Muscle of leg (tissue), 11 donors: Measurements from ENCODE around the gene COASY. TPM values are rescaled to one million over a fixed set of nuclear protein-coding genes. Genes with fewer than 3 reads are reported as not detected.
"Not testable (repeated sequence)": the region's sequence is repeated elsewhere in the genome, so short reads cannot be mapped to it uniquely, and the experiment has no call there.

Source experiments
- DNase-seq: peaks from one replicate; pipeline ENCODE4 v3.0.0; 2013
- H3K27ac ChIP-seq: one replicate; pipeline ENCODE4 v1.5.1; 2013; ENCODE audit warnings: mild to moderate bottlenecking, low read length, control low read depth
- H3K27me3 ChIP-seq: one replicate; pipeline ENCODE4 v1.6.1; 2013; ENCODE audit warnings: low read length; ENCODE audit not compliant: control insufficient read depth, insufficient read depth
- H3K36me3 ChIP-seq: one replicate; pipeline ENCODE4 v1.6.1; 2013; ENCODE audit warnings: low read length; ENCODE audit not compliant: control insufficient read depth, insufficient read depth
- H3K4me1 ChIP-seq: one replicate; pipeline ENCODE4 v1.6.1; 2013; ENCODE audit warnings: low read length; ENCODE audit not compliant: control insufficient read depth, insufficient read depth
- H3K4me3 ChIP-seq: one replicate; pipeline ENCODE4 v1.5.1; 2013; ENCODE audit warnings: low read length, control low read depth
- H3K9me3 ChIP-seq: replicated peaks from 2 replicates; pipeline ENCODE4 v1.6.1; 2013; ENCODE audit warnings: low read depth, low read length; ENCODE audit not compliant: control insufficient read depth
- WGBS: methylation state at CpG from one replicate; pipeline ENCODE4 v1.1.5; 2013; ENCODE audit warnings: missing lambda C conversion rate; ENCODE audit not compliant: insufficient coverage; 5-methylcytosine and 5-hydroxymethylcytosine counted together
- polyA plus RNA-seq, 8 donors: library from polyadenylated mRNA; unstranded; fragments of 120-200 nt; gene quantifications; one replicate each; pipeline versions ENCODE4 v1.2.1 to v1.2.3, GENCODE V29; 2013; ENCODE audit warnings: inconsistent platforms in 1 of 8, low replicate concordance in 1 of 8; ENCODE audit not compliant: insufficient read length in 8 of 8, insufficient read depth in 1 of 8
- total RNA-seq: library from RNA; stranded (reverse); fragments of 120-200 nt; gene quantifications from one replicate; pipeline ENCODE4 v1.2.4, GENCODE V29; 2013

The COASY gene
- total and polyA plus RNA-seq, 9 donors = 13.0 to 33.5 (median 28.6) TPM

- Histone ChIP-seq H3K4me1 (peaks cover 26% of the 10 kb centered on the region), H3K9me3 (no peaks in the 10 kb centered on the region), H3K27me3 (peaks cover 3% of the 10 kb centered on the region), H3K4me3 (peak overlapping the region; percentile 96), H3K27ac (no peak overlapping the region), H3K36me3 (no peaks in the 10 kb centered on the region)
- WGBS = 57% methylated on average over 42 of the region's 45 CpGs
- no peak for DNase-seq
These were observed 8.7 kb upstream of the COASY start for GRCh38 chr17:42553161-42553818.

DNA sequence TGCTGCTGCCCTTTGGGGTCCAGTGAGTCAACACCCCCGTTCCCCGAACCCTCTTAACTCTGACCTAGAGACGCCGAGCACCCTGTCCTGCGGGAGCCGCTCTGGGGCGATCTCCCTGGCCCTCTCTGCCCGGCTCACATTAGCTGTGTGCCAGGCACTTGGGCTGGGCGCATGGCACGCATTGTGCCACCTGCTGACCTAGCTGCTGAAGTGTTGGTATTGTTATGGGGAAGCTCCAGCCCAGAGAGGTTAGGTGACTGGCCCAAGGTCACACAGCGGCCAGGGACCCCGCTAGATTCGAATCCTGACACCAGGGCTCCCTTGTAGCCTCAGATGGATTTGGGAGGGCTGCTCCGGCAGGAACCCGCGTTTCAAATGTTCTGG lies 8.1 kb upstream of the COASY start:
- H3K9me3 ChIP-seq = no peaks in the 10 kb centered on the region
- H3K4me3 ChIP-seq = peak overlapping the region; percentile 96
- H3K36me3 ChIP-seq = no peaks in the 10 kb centered on the region
- H3K4me1 ChIP-seq = peaks cover 23% of the 10 kb centered on the region
- WGBS = 60% methylated on average over 12 of the region's 16 CpGs
- peaks cover under 1% of the 10 kb centered on the region for H3K27me3 ChIP-seq
- DNase-seq = no peak
- peak overlapping the region; percentile 95 for H3K27ac ChIP-seq

DNA sequence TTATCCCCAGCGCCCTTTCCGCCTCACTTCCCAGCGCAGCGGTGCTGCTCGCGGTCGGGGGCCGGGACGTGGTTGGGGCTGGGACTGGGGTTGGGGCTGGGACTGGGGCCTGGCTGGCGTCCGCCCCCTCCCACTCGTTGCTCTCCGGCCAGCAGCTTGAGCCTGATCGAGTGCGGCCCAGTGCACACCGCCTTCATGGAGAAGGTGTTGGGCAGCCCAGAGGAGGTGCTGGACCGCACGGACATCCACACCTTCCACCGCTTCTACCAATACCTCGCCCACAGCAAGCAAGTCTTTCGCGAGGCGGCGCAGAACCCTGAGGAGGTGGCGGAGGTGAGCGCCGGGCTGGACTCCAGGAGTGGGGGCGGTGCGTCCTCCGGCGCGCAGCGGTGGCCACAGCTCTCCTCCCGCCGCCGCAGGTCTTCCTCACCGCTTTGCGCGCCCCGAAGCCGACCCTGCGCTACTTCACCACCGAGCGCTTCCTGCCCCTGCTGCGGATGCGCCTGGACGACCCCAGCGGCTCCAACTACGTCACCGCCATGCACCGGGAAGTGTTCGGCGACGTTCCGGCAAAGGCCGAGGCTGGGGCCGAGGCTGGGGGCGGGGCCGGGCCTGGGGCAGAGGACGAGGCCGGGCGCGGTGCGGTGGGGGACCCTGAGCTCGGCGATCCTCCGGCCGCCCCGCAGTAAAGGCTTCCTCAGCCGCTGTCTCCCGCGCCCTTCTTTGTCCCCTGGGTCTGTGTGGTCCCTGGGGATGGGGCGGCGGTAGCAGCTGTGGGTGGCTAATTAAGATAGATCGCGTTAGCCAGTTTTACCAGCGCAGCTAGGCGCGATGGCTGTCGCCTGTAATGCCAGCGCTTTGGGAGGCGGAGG lies 7.5 kb upstream of the COASY start:
- peak overlapping the region; percentile 95 for H3K27ac ChIP-seq
- WGBS = under 1% methylated on average over 65 of the region's 82 CpGs
- H3K4me3 ChIP-seq = peak overlapping the region; percentile 96
- no peaks in the 10 kb centered on the region for H3K27me3 ChIP-seq
- no peaks in the 10 kb centered on the region for H3K36me3 ChIP-seq
- peak; percentile 96 for DNase-seq
- no peaks in the 10 kb centered on the region for H3K9me3 ChIP-seq
- H3K4me1 ChIP-seq = peaks cover 23% of the 10 kb centered on the region

GRCh38 chr17:42555122-42555622 lies 6.8 kb upstream of the COASY start:
- no peaks in the 10 kb centered on the region for H3K27me3 ChIP-seq
- peak overlapping the region; percentile 96 for H3K4me3 ChIP-seq
- no peaks in the 10 kb centered on the region for H3K9me3 ChIP-seq
- H3K27ac ChIP-seq = peak overlapping the region; percentile 95
- H3K36me3 ChIP-seq = no peaks in the 10 kb centered on the region
- DNase-seq = no peak
- H3K4me1 ChIP-seq = peaks cover 23% of the 10 kb centered on the region
- WGBS = no CpG with 5 or more reads among the region's 4 CpGs

DNA sequence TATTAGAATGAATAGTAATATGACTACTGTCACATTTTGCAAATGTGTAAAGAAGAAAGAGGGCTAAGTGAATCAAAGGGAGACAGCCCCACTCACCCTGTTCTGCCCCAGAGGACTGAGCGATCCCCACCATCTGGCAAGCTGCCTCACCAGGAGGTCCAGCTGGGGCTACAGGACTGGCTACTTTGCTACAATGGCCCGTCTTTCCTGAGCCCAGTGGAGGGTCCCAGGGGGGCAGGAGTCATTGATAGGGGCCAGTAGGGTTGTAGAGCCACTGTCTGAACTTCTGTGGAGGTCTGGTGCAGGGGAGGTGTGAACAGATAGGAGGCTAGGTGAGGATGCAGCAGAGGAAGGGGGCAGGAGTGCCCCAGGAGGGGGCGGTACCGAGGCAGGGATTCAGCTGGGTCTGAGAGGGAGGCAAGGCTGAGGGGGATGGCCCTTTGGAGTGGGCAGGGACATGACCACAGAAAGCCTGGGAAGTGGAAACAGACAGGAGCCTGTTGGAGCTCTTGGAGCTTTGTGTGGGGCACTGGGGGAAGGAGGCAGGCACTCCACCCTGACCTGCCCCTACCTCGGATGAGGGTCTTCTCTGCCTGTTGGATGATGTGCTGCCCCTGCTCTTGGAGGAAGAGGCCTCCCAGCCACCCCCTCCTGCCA lies 5.9 kb upstream of the COASY start:
- not testable (repeated sequence) for H3K27ac ChIP-seq, H3K36me3 ChIP-seq, H3K27me3 ChIP-seq, H3K4me3 ChIP-seq, DNase-seq, H3K9me3 ChIP-seq
- 41% methylated on average over 3 of the region's 5 CpGs for WGBS
- peaks cover 23% of the 10 kb centered on the region for H3K4me1 ChIP-seq

DNA sequence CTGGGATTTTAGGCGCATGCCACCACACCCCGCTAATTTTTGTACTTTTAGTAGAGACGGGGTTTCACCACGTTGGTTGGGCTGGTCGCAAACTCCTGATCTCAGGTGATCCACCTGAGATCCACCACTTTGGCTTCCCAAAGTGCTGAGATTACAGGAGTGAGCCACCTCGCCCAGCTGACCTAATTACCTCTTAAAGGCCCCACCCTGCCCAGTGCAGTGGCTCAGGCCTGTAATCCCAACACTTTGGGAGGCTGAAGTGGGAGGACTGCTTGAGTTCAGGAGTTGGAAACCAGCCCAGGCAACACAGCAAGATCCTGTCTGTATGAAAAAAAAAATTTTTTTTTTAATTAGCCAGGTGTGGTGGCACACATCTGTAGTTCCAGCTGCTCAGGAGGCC lies 2.9 kb upstream of the COASY start:
- no peak overlapping the region for H3K4me3 ChIP-seq
- peaks cover 9% of the 10 kb centered on the region for H3K36me3 ChIP-seq
- H3K27ac ChIP-seq = no peak overlapping the region
- WGBS = 93% methylated on average over 5 of the region's 6 CpGs
- DNase-seq = no peak
- no peaks in the 10 kb centered on the region for H3K27me3 ChIP-seq
- H3K4me1 ChIP-seq = peaks cover 34% of the 10 kb centered on the region
- no peaks in the 10 kb centered on the region for H3K9me3 ChIP-seq

DNA sequence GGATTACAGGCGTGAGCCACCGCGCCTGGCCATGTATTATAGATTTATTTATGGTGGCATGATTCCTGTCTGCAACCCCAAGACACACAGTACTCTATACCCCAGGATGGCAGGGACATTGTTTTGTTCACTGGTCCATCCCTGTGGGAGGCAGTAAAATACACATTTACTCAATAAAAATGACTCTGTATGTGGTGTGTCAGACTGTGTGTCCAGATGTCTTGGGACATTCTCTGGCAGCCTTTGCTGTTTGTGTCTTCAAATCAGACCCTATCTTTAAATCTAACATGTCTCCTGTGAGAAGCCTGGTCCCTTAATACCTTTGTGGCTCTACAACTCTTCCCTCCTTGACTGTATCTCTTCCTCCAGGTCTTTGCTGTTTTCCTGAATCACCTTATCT lies 1.7 kb upstream of the COASY start:
- no CpG with 5 or more reads among the region's 3 CpGs for WGBS
- H3K9me3 ChIP-seq = no peaks in the 10 kb centered on the region
- no peak for DNase-seq
- H3K27me3 ChIP-seq = no peaks in the 10 kb centered on the region
- peaks cover 21% of the 10 kb centered on the region for H3K36me3 ChIP-seq
- H3K27ac ChIP-seq = no peak overlapping the region
- peaks cover 29% of the 10 kb centered on the region for H3K4me1 ChIP-seq
- H3K4me3 ChIP-seq = no peak overlapping the region

GRCh38 chr17:42562388-42563142 lies 617 bp downstream of the COASY start:
- DNase-seq = no peak
- Histone ChIP-seq H3K27ac (peak overlapping the region; percentile 96), H3K9me3 (no peaks in the 10 kb centered on the region), H3K4me3 (peak overlapping the region; percentile 95), H3K36me3 (peaks cover 34% of the 10 kb centered on the region), H3K4me1 (peaks cover 36% of the 10 kb centered on the region), H3K27me3 (no peaks in the 10 kb centered on the region)
- WGBS = 6% methylated on average over 38 of the region's 48 CpGs

- H3K4me3 ChIP-seq = peak overlapping the region; percentile 95
- H3K27me3 ChIP-seq = no peaks in the 10 kb centered on the region
- no peak for DNase-seq
- H3K27ac ChIP-seq = peak overlapping the region; percentile 96
- peaks cover 40% of the 10 kb centered on the region for H3K4me1 ChIP-seq
- H3K36me3 ChIP-seq = peaks cover 34% of the 10 kb centered on the region
- WGBS = 80% methylated on average over 12 of the region's 14 CpGs
- H3K9me3 ChIP-seq = no peaks in the 10 kb centered on the region
These were observed 1.2 kb downstream of the COASY start for GRCh38 chr17:42563143-42563509.
